Nephron progenitor cell (in vitro differentiated cells): Measurements from ENCODE around the gene TRAM2.

Source experiments
- DNase-seq: peaks from one replicate; pipeline ENCODE4 v3.0.0; 2021
- H3K27ac Mint-ChIP-seq: 2 replicates; pipeline ENCODE4 v1.8.0; 2021; ENCODE audit warnings: mild to moderate bottlenecking, moderate library complexity, mixed read lengths
- H3K27me3 Mint-ChIP-seq: 2 replicates; pipeline ENCODE4 v1.8.0; 2021; ENCODE audit warnings: mild to moderate bottlenecking, low read depth, mixed read lengths; ENCODE audit not compliant: poor library complexity
- H3K36me3 Mint-ChIP-seq: 2 replicates; pipeline ENCODE4 v1.8.0; 2021; ENCODE audit warnings: low read depth, mixed read lengths
- H3K4me1 Mint-ChIP-seq: 2 replicates; pipeline ENCODE4 v1.8.0; 2021; ENCODE audit warnings: mixed read lengths
- H3K4me3 Mint-ChIP-seq: 2 replicates; pipeline ENCODE4 v1.8.0; 2021; ENCODE audit warnings: mild to moderate bottlenecking, moderate library complexity, mixed read lengths
- H3K9me3 Mint-ChIP-seq: 2 replicates; pipeline ENCODE4 v1.8.0; 2021; ENCODE audit warnings: mild to moderate bottlenecking, moderate library complexity, mixed read lengths
- TF ChIP-seq, protein P1 (sequence below): fragments of 200-600 bp; sonication (generic); IDR thresholded peaks from 2 replicates; pipeline ENCODE4 v1.5.0; 2021; ENCODE audit warnings: antibody characterized with exemption

Gene TRAM2

DNA sequence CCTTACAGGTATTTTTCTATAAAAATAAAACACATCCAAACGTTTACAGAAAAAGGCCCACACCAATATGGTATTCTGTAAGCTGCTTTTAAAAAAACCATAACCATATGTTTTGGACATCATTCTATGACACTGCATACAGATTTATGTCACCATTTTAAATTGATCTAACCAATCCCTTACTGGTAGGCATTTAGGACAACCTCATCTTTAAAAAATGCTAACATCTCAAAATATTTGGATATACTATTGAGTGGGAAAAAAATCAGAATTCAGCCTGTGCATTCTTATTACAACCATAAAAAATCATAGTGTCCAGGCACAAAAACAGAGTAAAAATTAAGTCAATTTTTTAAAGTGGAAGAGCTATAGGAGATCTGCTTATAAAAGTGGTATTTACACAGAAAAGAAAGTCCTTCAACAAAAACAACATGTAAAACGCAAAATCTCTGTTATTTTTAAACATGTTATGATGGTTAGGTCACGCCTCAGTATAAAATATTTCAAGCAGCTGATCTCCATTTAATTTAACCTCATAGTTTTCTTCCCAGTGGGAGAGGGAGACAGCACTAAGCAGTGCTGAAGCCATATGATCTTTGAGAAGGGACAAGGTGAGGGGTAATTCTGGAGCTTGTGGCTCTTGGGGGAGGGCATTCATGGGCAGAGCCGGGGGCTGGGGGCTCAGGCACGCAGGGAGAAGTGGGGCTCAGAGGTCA, 21.2 kb downstream of the TRAM2 start:
- Mint-ChIP-seq H3K9me3 (no peaks in the 10 kb centered on the region), H3K4me1 (peaks cover 66% of the 10 kb centered on the region), H3K27ac (peak overlapping the region; percentile 36), H3K27me3 (no peaks in the 10 kb centered on the region), H3K4me3 (no peak overlapping the region), H3K36me3 (peaks cover 1% of the 10 kb centered on the region)
- no peak for DNase-seq
- TF ChIP-seq, protein P1, sequence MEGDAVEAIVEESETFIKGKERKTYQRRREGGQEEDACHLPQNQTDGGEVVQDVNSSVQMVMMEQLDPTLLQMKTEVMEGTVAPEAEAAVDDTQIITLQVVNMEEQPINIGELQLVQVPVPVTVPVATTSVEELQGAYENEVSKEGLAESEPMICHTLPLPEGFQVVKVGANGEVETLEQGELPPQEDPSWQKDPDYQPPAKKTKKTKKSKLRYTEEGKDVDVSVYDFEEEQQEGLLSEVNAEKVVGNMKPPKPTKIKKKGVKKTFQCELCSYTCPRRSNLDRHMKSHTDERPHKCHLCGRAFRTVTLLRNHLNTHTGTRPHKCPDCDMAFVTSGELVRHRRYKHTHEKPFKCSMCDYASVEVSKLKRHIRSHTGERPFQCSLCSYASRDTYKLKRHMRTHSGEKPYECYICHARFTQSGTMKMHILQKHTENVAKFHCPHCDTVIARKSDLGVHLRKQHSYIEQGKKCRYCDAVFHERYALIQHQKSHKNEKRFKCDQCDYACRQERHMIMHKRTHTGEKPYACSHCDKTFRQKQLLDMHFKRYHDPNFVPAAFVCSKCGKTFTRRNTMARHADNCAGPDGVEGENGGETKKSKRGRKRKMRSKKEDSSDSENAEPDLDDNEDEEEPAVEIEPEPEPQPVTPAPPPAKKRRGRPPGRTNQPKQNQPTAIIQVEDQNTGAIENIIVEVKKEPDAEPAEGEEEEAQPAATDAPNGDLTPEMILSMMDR: no peak

DNA sequence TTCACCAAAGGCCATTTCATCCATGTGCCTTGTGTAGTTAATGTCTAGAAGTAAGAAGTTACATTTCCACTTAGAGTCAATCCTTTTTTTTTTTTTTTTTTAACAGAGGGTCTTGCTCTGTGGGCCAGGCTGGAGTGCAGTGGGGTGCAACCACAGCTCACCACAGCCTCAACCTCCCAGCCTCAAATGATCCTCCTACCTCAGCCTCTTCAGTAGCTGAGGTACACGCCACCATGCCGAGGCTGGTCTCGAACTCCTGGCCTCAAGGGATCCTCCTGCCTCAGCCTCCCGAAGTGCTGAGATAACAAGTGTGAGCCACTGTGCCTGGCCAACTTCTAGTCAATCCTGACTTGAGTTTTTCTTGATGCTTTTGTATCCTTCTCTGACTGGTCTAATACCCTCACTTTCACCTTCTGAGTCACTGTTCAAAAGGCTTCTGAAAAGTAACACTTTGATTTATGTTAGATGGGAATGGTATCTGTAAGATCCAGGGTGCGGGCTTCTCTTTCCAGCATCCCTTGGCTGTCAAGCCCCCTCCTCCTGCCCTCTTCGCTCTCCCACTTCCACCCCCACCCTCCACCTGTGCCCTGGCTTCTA, 22.1 kb downstream of the TRAM2 start:
- no peak for DNase-seq
- Mint-ChIP-seq H3K4me1 (peaks cover 73% of the 10 kb centered on the region), H3K9me3 (no peaks in the 10 kb centered on the region), H3K36me3 (no peaks in the 10 kb centered on the region), H3K27me3 (no peaks in the 10 kb centered on the region), H3K27ac (no peak overlapping the region), H3K4me3 (no peak overlapping the region)
- TF ChIP-seq, protein P1: no peak

DNA sequence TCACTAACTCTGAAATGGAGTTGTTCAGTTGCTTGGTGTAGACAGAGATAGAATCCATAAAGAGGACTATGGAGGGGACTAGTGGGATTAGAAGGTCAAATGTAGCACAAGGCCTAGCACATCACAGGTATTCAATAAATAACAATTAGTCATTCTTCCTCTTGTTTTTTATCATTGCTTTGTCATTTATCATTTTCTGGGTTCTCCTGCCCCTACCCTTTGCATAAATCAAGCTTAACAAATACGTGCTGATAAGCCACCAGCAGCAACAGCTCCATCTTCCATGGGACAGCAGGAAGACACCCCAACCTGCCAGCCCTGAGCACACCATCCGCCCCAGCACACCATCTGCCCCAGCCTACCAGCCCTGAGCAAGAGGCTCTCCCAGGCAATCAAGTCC, 23.1 kb downstream of the TRAM2 start:
- H3K9me3 Mint-ChIP-seq: no peaks in the 10 kb centered on the region
- H3K36me3 Mint-ChIP-seq: no peaks in the 10 kb centered on the region
- no peak for DNase-seq
- no peaks in the 10 kb centered on the region for H3K27me3 Mint-ChIP-seq
- H3K4me1 Mint-ChIP-seq: peaks cover 70% of the 10 kb centered on the region
- no peak overlapping the region for H3K27ac Mint-ChIP-seq
- TF ChIP-seq, protein P1: no peak
- no peak overlapping the region for H3K4me3 Mint-ChIP-seq

DNA sequence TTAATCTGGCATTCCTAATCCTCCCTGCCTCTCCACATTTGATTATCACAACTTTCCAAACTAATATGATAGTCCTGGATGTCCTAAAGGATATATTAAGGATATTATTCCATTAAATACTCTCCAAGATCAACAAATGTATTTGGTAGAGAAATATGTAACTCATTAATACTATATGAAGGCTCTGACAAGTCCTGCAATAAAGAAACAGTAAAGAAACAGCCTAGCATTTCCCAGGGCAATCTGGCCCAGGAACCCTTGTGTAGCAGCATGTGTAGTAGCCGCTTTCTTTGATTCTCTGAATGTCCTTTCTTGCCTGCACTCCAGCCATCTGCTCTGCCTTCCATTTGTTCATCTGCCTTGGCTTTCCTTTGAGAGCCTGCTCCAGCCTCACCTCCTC, 23.7 kb downstream of the TRAM2 start:
- Mint-ChIP-seq H3K36me3 (no peaks in the 10 kb centered on the region), H3K4me3 (no peak overlapping the region), H3K9me3 (no peaks in the 10 kb centered on the region), H3K4me1 (peaks cover 68% of the 10 kb centered on the region), H3K27me3 (no peaks in the 10 kb centered on the region), H3K27ac (peak overlapping the region; percentile 57)
- TF ChIP-seq, protein P1: no peak
- no peak for DNase-seq

DNA sequence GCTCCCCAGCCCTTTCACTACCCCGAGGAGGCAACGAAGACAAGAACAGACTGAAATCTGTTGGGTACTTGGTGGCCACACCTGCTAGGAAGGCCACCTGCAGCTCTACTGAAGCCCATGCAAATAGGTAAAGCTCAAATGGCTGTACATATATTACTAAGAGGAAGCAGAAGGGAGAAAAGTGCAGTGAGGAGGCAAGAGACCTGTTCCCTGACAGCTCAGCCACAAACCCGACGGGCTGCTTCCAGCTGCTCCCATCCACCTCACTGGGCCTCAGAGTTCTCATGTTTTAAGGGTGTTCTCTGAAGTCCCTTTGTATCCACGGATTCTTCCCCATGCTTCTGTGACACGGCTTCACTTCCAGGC, 24.6 kb downstream of the TRAM2 start:
- DNase-seq: no peak
- H3K9me3 Mint-ChIP-seq: no peaks in the 10 kb centered on the region
- no peaks in the 10 kb centered on the region for H3K36me3 Mint-ChIP-seq
- no peaks in the 10 kb centered on the region for H3K27me3 Mint-ChIP-seq
- peak overlapping the region; percentile 46 for H3K27ac Mint-ChIP-seq
- H3K4me3 Mint-ChIP-seq: peak overlapping the region; percentile 74
- peaks cover 66% of the 10 kb centered on the region for H3K4me1 Mint-ChIP-seq
- TF ChIP-seq, protein P1: no peak
